Lung (tissue), 12 donors: ENCODE measurements around the gene MYMK. TPM values are rescaled to one million over a fixed set of nuclear protein-coding genes. Genes with fewer than 3 reads are reported as not detected.

Experiments
- ATAC-seq: fragments of 200-7000 bp; cut with Tn5 transposase; one replicate; pipeline ENCODE4 v1.9.1; 2020; ENCODE audit warnings: moderate number of reproducible peaks; ENCODE audit not compliant: insufficient read depth, low FRiP score
- DNase-seq, 3 donors: peaks; one replicate each; pipeline ENCODE4 v3.0.0-alpha.2; 2013 to 2017
- H3K27ac ChIP-seq, 2 donors: one replicate each; pipeline ENCODE4 v1.5.1; 2013; ENCODE audit warnings: mild to moderate bottlenecking in 2 of 2, moderate library complexity in 2 of 2, control low read depth in 1 of 2, inconsistent platforms in 1 of 2, low read depth in 1 of 2, low read length in 1 of 2
- H3K27me3 ChIP-seq, 3 donors: one replicate each; pipeline ENCODE4 v1.5.1; 2013; ENCODE audit warnings: low read length in 2 of 3; ENCODE audit not compliant: control insufficient read depth in 3 of 3, insufficient read depth in 3 of 3
- H3K36me3 ChIP-seq, 4 donors: one replicate each; pipeline ENCODE4 v1.5.1; 2013; ENCODE audit warnings: low read length in 4 of 4, mild to moderate bottlenecking in 1 of 4, moderate library complexity in 1 of 4; ENCODE audit not compliant: control insufficient read depth in 4 of 4, insufficient read depth in 4 of 4
- H3K4me1 ChIP-seq, 5 donors: one replicate each; pipeline ENCODE4 v1.5.1; 2013; ENCODE audit warnings: low read length in 5 of 5, mild to moderate bottlenecking in 2 of 5, moderate library complexity in 1 of 5; ENCODE audit not compliant: control insufficient read depth in 5 of 5, insufficient read depth in 5 of 5
- H3K4me3 ChIP-seq: one replicate; pipeline ENCODE4 v1.5.1; 2013; ENCODE audit warnings: mild to moderate bottlenecking, control low read depth, moderate library complexity
- H3K9ac ChIP-seq, 2 donors: one replicate each; pipeline ENCODE4 v1.5.1; 2013; ENCODE audit warnings: low read length in 2 of 2, control low read depth in 1 of 2; ENCODE audit not compliant: insufficient read depth in 1 of 2
- H3K9me3 ChIP-seq, 4 donors: one replicate each; pipeline ENCODE4 v1.5.1; 2013; ENCODE audit warnings: low read length in 3 of 4, mild to moderate bottlenecking in 1 of 4, moderate library complexity in 1 of 4; ENCODE audit not compliant: control insufficient read depth in 4 of 4, insufficient read depth in 3 of 4
- WGBS, 2 donors: extraction: QIAGEN DNeasy Blood & Tissue Kit; methylation state at CpG; one replicate each; pipeline ENCODE4 v1.1.7; 2013; 5-methylcytosine and 5-hydroxymethylcytosine counted together
- polyA plus RNA-seq, 2 donors: library from polyadenylated mRNA; stranded (reverse); fragments of 200-250 nt; gene quantifications; one replicate each; pipeline ENCODE4 v1.2.1, GENCODE V29; 2013
- total RNA-seq, 2 donors: library from RNA; depleted of rRNA in 1 of 2; stranded (reverse); fragments of >200 nt in 1 of 2; gene quantifications; one replicate each; pipeline ENCODE4 v1.2.1, GENCODE V29; 2014 to 2021
- TF ChIP-seq, protein P1 (sequence below): IDR thresholded peaks from 2 replicates; pipeline ENCODE4 v1.5.1; 2012; ENCODE audit warnings: mild to moderate bottlenecking; ENCODE audit errors: control extremely low read depth, extremely low read depth
- donor health status: control.
- donor health status: control.
- donor health status: Bipolar disorder and iron deficiency.
- donor health status: healthy.
- donor health status: DM: yes; HTN: yes; CAD: no.

Gene MYMK
- total and polyA plus RNA-seq, 4 donors, result not detected

DNA sequence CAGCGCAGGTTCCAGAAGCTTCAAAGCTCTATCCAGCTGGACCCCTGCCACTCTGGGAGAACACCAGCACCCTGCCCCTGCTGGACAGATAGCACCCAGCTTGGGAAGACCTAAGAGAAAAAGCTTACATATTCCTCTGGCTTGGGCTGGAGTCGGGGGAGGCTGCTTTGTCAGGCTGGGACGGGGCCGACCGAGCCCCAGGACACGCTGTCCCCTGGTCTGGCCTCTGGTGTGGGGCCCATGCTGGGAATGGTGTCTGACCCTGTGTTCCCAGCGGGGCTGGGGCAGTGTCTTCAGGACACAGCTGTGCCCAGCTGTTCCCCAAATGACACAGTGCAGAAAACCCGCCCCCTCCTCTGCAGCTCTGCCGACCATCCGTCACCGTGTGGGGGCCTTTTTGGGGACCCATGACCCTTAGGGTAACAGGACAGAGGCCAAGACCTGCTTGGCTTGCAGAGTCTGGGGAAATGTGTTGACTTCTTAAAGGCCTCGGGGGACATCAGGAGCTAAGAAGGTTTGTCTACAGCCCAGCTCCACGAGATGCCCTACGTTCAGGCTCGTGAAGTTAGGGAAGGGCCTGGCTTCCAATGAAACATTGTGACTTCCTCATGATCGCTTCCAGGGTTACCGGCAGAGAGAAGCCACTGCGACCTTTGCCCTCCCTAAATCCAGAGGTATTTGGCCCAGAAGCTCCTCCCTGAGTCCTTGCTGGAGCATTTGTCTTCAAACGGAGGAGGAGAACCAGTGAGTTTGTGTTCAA is 25.4 kb downstream of the MYMK start:
- Histone ChIP-seq H3K4me3 (no peak overlapping the region), H3K9me3 (peaks cover 0 to 9% (median under 1%) of the 10 kb centered on the region in 4 donors), H3K36me3 (no peaks in the 10 kb centered on the region), H3K9ac (no peak overlapping the region), H3K27ac (peak overlapping the region in 1 of 2 donors; percentile 21), H3K4me1 (peaks cover 0 to 48% (median 26%) of the 10 kb centered on the region in 5 donors), H3K27me3 (peaks cover 0 to 5% (median 0%) of the 10 kb centered on the region in 3 donors)
- peak; percentile 74 to 80 (median 78) for DNase-seq
- TF ChIP-seq, protein P1, sequence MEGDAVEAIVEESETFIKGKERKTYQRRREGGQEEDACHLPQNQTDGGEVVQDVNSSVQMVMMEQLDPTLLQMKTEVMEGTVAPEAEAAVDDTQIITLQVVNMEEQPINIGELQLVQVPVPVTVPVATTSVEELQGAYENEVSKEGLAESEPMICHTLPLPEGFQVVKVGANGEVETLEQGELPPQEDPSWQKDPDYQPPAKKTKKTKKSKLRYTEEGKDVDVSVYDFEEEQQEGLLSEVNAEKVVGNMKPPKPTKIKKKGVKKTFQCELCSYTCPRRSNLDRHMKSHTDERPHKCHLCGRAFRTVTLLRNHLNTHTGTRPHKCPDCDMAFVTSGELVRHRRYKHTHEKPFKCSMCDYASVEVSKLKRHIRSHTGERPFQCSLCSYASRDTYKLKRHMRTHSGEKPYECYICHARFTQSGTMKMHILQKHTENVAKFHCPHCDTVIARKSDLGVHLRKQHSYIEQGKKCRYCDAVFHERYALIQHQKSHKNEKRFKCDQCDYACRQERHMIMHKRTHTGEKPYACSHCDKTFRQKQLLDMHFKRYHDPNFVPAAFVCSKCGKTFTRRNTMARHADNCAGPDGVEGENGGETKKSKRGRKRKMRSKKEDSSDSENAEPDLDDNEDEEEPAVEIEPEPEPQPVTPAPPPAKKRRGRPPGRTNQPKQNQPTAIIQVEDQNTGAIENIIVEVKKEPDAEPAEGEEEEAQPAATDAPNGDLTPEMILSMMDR, result no peak
- 71 to 81% methylated on average over 19 of the region's 19 CpGs for WGBS, 2 donors
- no peak for ATAC-seq

GRCh38 chr9:133496861-133497842 is 27.6 kb downstream of the MYMK start:
- Histone ChIP-seq H3K9me3 (peaks cover 0 to 6% (median under 1%) of the 10 kb centered on the region in 4 donors), H3K27ac (peak overlapping the region in 1 of 2 donors; percentile 4), H3K9ac (no peak overlapping the region), H3K27me3 (peaks cover 0 to 5% (median 0%) of the 10 kb centered on the region in 3 donors), H3K4me1 (peaks cover 0 to 62% (median 26%) of the 10 kb centered on the region in 5 donors), H3K36me3 (no peaks in the 10 kb centered on the region), H3K4me3 (no peak overlapping the region)
- ATAC-seq, result no peak
- TF ChIP-seq, protein P1, result no peak
- 70 to 78% methylated on average over 35 of the region's 35 CpGs for WGBS, 2 donors
- DNase-seq, result peak in 1 of 3 donors; percentile 67

DNA sequence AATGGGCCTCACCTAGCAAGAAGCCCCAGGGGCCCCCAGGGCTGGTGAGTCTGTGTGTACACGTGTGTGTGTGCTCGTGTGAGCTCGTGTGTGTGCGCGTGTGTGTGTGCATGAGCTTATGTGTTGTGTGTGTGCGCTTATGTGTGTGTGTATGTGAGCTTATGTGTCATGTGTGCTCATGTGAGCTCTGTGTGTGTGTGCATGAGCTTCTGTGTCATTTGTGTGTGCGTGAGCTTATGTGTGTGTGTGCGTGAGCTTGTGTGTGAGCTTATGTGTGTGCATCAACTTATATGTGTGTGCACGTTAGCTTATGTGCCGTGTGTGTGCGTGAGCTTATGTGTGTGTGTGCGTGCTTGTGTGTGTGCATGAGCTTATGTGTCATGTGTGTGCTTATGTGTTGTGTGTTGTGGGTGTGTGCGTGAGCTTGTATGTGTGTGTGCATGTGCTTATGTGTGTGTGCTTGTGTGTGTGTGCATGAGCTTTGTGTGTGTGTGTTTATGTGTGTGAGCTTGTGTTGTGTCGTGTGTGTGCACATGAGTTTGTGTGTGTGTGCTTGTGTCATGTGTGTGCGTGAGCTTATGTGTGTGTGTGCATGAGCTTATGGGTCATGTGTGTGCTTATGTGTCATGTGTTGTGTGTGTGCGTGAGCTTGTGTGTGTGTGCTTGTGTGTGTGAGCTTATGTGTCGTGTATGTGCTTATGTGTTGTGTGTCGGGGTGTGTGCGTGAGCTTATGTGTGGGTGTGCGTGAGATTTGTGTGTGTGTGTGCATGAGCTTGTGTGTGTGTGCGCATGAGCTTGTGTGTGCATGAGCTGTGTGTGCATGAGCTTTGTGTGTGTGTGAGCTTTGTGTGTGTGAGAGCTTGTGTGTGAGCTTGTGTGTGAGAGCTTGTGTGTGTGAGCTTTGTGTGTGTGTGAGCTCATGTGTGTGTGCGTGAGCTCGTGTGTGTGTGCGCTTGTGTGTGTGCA is 29.1 kb downstream of the MYMK start:
- Histone ChIP-seq H3K9ac (no peak overlapping the region), H3K27me3 (peaks cover 0 to 5% (median 0%) of the 10 kb centered on the region in 3 donors), H3K4me1 (peaks cover 0 to 73% (median 29%) of the 10 kb centered on the region in 5 donors), H3K27ac (no peak overlapping the region), H3K36me3 (no peaks in the 10 kb centered on the region), H3K9me3 (no peaks in the 10 kb centered on the region), H3K4me3 (no peak overlapping the region)
- TF ChIP-seq, protein P1, result no peak
- ATAC-seq, result no peak
- WGBS, 2 donors, result 96 to 97% methylated on average over 24 of the region's 24 CpGs
- DNase-seq, result no peak
